Thyroid gland (tissue), 4 donors: Measurements from ENCODE around the gene TRAPPC4. TPM values are rescaled to one million over a fixed set of nuclear protein-coding genes. Genes with fewer than 3 reads are reported as not detected.
"Not testable (repeated sequence)": the region's sequence is repeated elsewhere in the genome, so short reads cannot be mapped to it uniquely, and the experiment has no call there.

Source experiments
- DNase-seq, 2 donors: peaks; one replicate each; pipeline ENCODE4 v3.0.0-alpha.2; 2019
- H3K27ac ChIP-seq, 3 donors: fragments of 200-600 bp; sonication (generic); 1 replicate in 2 of 3; 2 replicates in 1 of 3; pipeline ENCODE4 v1.5.1; 2016 to 2019; ENCODE audit warnings: mild to moderate bottlenecking in 1 of 3, moderate library complexity in 1 of 3
- H3K27me3 ChIP-seq: fragments of 200-600 bp; sonication (generic); one replicate; pipeline ENCODE4 v1.5.1; 2019
- H3K36me3 ChIP-seq, 2 donors: fragments of 200-600 bp; sonication (generic); one replicate each; pipeline ENCODE4 v1.5.1; 2016 to 2019
- H3K4me1 ChIP-seq, 2 donors: fragments of 200-600 bp; sonication (generic); one replicate each; pipeline ENCODE4 v1.5.1; 2017 to 2019
- H3K4me3 ChIP-seq, 3 donors: fragments of 200-600 bp; sonication (generic); replicated peaks in 1 of 3; 1 replicate in 2 of 3; 2 replicates in 1 of 3; pipeline ENCODE4 v1.5.1; 2016; ENCODE audit warnings: mild to moderate bottlenecking in 1 of 3
- H3K9me3 ChIP-seq: fragments of 200-600 bp; sonication (generic); one replicate; pipeline ENCODE4 v1.5.1; 2017
- POLR2A ChIP-seq, 2 donors: fragments of 450-650 bp; IDR thresholded peaks; one replicate each; pipeline ENCODE4 v1.6.1; 2017; ENCODE audit warnings: antibody characterized with exemption in 2 of 2, mild to moderate bottlenecking in 2 of 2, moderate library complexity in 1 of 2
- WGBS, 2 donors: methylation state at CpG; one replicate each; pipeline ENCODE4 v1.1.5; 2017; 5-methylcytosine and 5-hydroxymethylcytosine counted together
- intact Hi-C: fragments of 100-400 bp; cut with DNase I; formaldehyde crosslinking; loops from one replicate; pipeline ENCODE4 v1.15.1; 2023
- total RNA-seq, 4 donors: library from RNA; depleted of rRNA; stranded (reverse); fragments of >200 nt; gene quantifications; one replicate each; pipeline ENCODE4 v1.2.3, GENCODE V29; 2016
- TF ChIP-seq, protein P1 (sequence below), 6 experiments: fragments of 200-600 bp in 3 of 6; fragments of 450-650 bp in 3 of 6; sonication (generic) in 3 of 6; IDR thresholded peaks; one replicate each; pipeline ENCODE4 v1.5.1; 2016 to 2019; ENCODE audit warnings: antibody characterized with exemption in 6 of 6, mild to moderate bottlenecking in 2 of 6, inconsistent platforms in 1 of 6, moderate library complexity in 1 of 6

Gene TRAPPC4
- total RNA-seq, 4 donors from 2014 or later, result 42.1 to 70.0 (median 53.2) TPM

DNA sequence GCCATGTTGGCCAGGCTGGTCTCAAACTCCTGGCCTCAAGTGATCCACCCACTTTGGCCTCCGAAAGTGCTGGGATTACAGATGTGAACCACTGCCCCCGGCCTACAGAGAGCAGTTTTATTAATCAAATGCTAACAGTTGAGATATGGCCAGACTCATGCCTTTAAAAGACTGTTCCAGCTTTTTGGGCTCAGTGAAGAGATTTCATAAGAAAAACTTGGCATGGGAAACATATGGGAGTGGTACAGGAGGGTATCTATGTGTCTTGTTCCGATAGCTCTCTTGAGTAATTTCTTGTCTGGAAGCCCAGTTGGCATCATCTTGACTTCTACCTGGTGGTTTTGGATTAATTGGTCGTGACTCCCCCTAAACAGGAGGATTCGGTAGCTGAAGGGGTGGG is 20.3 kb downstream of the TRAPPC4 start:
- 74 to 79% methylated on average over 5 of the region's 5 CpGs for WGBS, 2 donors
- Histone ChIP-seq H3K9me3 (no peaks in the 10 kb centered on the region), H3K27ac (no peak overlapping the region), H3K27me3 (no peaks in the 10 kb centered on the region), H3K4me1 (peaks cover 0 to 8% of the 10 kb centered on the region in 2 donors), H3K36me3 (no peaks in the 10 kb centered on the region), H3K4me3 (no peak overlapping the region)
- no peak for DNase-seq
- intact Hi-C loops, result no loop called here
- no peak for TF ChIP-seq POLR2A (IDR thresholded peaks at IDR 0.05)
- TF ChIP-seq, protein P1, sequence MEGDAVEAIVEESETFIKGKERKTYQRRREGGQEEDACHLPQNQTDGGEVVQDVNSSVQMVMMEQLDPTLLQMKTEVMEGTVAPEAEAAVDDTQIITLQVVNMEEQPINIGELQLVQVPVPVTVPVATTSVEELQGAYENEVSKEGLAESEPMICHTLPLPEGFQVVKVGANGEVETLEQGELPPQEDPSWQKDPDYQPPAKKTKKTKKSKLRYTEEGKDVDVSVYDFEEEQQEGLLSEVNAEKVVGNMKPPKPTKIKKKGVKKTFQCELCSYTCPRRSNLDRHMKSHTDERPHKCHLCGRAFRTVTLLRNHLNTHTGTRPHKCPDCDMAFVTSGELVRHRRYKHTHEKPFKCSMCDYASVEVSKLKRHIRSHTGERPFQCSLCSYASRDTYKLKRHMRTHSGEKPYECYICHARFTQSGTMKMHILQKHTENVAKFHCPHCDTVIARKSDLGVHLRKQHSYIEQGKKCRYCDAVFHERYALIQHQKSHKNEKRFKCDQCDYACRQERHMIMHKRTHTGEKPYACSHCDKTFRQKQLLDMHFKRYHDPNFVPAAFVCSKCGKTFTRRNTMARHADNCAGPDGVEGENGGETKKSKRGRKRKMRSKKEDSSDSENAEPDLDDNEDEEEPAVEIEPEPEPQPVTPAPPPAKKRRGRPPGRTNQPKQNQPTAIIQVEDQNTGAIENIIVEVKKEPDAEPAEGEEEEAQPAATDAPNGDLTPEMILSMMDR (IDR thresholded peaks at IDR 0.05), result no peak

DNA sequence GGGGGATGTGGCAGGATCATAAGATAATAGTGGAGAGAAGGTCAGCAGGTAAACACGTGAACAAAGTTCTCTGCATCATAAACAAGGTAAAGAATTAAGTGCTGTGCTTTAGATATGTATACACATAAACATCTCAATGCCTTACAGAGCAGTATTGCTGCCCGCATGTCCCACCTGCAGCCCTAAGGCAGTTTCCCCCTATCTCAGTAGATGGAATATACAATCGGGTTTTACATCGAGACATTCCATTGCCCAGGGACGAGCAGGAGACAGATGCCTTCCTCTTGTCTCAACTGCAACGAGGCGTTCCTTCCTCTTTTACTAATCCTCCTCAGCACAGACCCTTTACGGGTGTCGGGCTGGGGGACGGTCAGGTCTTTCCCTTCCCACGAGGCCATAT is 20.9 kb downstream of the TRAPPC4 start:
- H3K27ac ChIP-seq, intact Hi-C loops, H3K9me3 ChIP-seq, DNase-seq, H3K4me3 ChIP-seq, H3K4me1 ChIP-seq, H3K36me3 ChIP-seq, H3K27me3 ChIP-seq: not testable (repeated sequence)
- WGBS, 2 donors, result 21 to 25% methylated on average over 9 to 11 of the region's 11 CpGs

DNA sequence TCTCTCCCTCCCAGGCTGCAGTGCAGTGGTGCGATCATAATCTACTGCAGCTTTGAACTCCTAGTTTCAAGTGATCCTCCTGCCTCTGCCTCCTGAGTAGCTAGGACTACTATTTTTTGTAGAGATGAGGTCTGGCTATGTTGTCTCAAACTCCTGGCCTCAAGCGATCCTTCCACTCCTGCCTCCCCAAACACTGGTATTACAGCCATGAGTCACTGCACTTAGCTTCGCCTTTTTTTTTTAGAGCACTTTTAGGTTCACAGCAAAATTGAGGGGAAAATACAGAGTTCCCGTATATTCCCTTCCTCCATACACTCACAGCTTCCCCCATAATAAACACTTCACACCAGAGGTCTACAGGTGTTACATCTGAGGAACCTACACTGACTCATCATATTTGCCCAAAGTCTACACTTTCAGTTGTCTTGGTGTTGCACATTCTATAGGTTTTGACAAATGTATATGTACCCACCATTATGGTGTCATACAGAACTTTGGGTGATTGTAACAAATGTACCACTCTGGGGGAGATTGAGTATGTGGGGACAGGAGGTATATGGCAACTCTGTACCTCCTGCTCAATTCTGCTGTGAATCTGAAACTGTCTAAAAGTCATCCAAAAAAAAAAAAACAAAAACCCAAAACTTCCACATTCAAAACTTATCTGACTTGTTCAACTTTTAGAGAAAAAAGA is 23.4 kb downstream of the TRAPPC4 start:
- no peak for TF ChIP-seq POLR2A (IDR thresholded peaks at IDR 0.05)
- TF ChIP-seq, protein P1 (IDR thresholded peaks at IDR 0.05), result no peak
- peaks cover 0 to 8% of the 10 kb centered on the region in 2 donors for H3K4me1 ChIP-seq
- H3K27ac ChIP-seq, result no peak overlapping the region
- H3K27me3 ChIP-seq, result no peaks in the 10 kb centered on the region
- H3K4me3 ChIP-seq, result no peak overlapping the region
- no peaks in the 10 kb centered on the region for H3K9me3 ChIP-seq
- no peak for DNase-seq
- H3K36me3 ChIP-seq, result peaks cover 22 to 24% of the 10 kb centered on the region in 2 donors
- 93% methylated on average over 4 of the region's 4 CpGs for WGBS, 2 donors
- intact Hi-C loops, result no loop called here

DNA sequence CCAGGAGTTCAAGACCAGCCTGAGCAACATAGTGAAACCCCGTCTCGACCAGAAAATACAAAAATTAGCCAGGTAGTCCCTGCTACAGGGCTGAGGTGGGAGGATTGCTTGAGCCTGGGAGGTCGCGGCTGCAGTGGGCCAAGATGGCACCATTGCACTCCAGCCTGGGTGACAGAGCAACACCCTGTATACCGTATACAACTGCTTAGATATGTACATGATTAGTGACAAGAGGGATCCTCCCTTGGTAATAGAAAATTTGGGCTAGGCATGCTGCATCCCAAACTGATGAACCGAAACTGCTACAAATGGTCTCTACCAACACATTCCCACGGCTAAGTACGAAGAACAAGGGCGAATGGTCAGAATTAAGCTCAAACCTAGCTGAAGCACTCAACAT is 24.4 kb downstream of the TRAPPC4 start:
- WGBS, 2 donors, result 86 to 91% methylated on average over 9 of the region's 9 CpGs

DNA sequence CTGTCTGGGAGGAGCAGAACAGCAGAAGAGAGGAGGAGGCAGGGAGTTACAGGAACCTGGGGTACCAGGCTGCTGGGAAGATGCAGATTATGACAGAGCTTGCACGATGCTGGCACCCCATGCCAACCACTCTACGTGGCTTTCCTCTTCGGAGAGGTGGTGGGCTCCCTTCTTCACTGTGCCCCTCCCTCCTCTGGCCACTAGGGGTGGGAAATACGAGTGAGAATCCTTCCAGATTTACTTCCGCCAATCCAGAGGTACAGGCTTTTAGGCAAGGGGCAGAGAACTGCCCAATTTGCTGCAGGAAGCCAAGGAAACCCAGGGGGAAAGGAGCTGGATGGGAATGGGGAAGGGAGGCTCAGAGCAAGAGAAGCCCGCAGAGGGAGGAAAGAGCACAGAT is 26.1 kb downstream of the TRAPPC4 start:
- Histone ChIP-seq H3K9me3 (no peaks in the 10 kb centered on the region), H3K4me3 (no peak overlapping the region), H3K4me1 (peaks cover 0 to 3% of the 10 kb centered on the region in 2 donors), H3K27me3 (no peaks in the 10 kb centered on the region), H3K36me3 (peaks cover 49 to 51% of the 10 kb centered on the region in 2 donors), H3K27ac (no peak overlapping the region)
- TF ChIP-seq POLR2A (IDR thresholded peaks at IDR 0.05), result no peak
- TF ChIP-seq, protein P1 (IDR thresholded peaks at IDR 0.05), result no peak
- intact Hi-C loops, result no loop called here
- WGBS, 2 donors, result 85 to 87% methylated on average over 6 of the region's 6 CpGs
- no peak for DNase-seq

More for the DNA sequence above, 24.4 kb downstream of the TRAPPC4 start:
- H3K27me3 ChIP-seq, result no peaks in the 10 kb centered on the region
- intact Hi-C loops, result no loop called here
- H3K36me3 ChIP-seq, result peaks cover 31 to 33% of the 10 kb centered on the region in 2 donors
- no peak overlapping the region for H3K27ac ChIP-seq
- no peak overlapping the region for H3K4me3 ChIP-seq
- peaks cover 0 to 8% of the 10 kb centered on the region in 2 donors for H3K4me1 ChIP-seq
- no peak for DNase-seq
- TF ChIP-seq, protein P1 (IDR thresholded peaks at IDR 0.05), result no peak
- no peak for TF ChIP-seq POLR2A (IDR thresholded peaks at IDR 0.05)
- H3K9me3 ChIP-seq, result no peaks in the 10 kb centered on the region
